Keratinocyte (primary cell): ENCODE results near the gene DENND4B. TPM values are rescaled to one million over a fixed set of nuclear protein-coding genes. Genes with fewer than 3 reads are reported as not detected.
A peak's percentile ranks its signal among the peaks of the same experiment; 100 is the strongest.

Experiments
- DNase-seq: peaks from one replicate; pipeline ENCODE4 v3.0.0-alpha.2; 2011; ENCODE audit warnings: low read depth, missing footprints, low spot score
- FAIRE-seq: peaks from 2 replicates; lab custom pipeline; 2011; peaks lifted over from hg19 to GRCh38; lab: Jason Lieb, UNC
- H2AFZ ChIP-seq: 2 replicates; pipeline ENCODE4 v1.6.0; 2012; ENCODE audit warnings: low read length, control low read depth, inconsistent platforms; ENCODE audit not compliant: control insufficient read depth
- H3K27ac ChIP-seq: 2 replicates; pipeline ENCODE4 v1.5.1; 2011; ENCODE audit warnings: low read length; ENCODE audit not compliant: control insufficient read depth, insufficient read depth
- H3K27me3 ChIP-seq: 3 replicates; pipeline ENCODE4 v1.6.0; 2011; ENCODE audit warnings: low read length; ENCODE audit not compliant: control insufficient read depth, insufficient read depth; ENCODE audit errors: extremely low read depth
- H3K36me3 ChIP-seq, 2 experiments: 2 replicates in 1 of 2; 3 replicates in 1 of 2; pipeline ENCODE4 v1.5.1; 2011; ENCODE audit warnings: low read length in 2 of 2, mild to moderate bottlenecking in 1 of 2; ENCODE audit not compliant: control insufficient read depth in 2 of 2, insufficient read depth in 2 of 2; ENCODE audit errors: extremely low read depth in 1 of 2
- H3K4me1 ChIP-seq: 3 replicates; pipeline ENCODE4 v1.5.1; 2011; ENCODE audit warnings: low read length; ENCODE audit not compliant: control insufficient read depth, insufficient read depth; ENCODE audit errors: extremely low read depth
- H3K4me2 ChIP-seq: 3 replicates; pipeline ENCODE4 v1.6.0; 2011; ENCODE audit warnings: low read depth, low read length; ENCODE audit not compliant: control insufficient read depth, insufficient read depth; ENCODE audit errors: extremely low read depth
- H3K4me3 ChIP-seq, 3 experiments: fragments of 200-600 bp in 1 of 3; sonication (generic) in 1 of 3; 2 replicates in 2 of 3; 3 replicates in 1 of 3; pipeline ENCODE4 v1.5.1; 2011 to 2016; ENCODE audit warnings: low read length in 3 of 3, mild to moderate bottlenecking in 3 of 3, control low read depth in 2 of 3, inconsistent platforms in 1 of 3, low read depth in 1 of 3, mixed read lengths in 1 of 3, mixed run types in 1 of 3, moderate library complexity in 1 of 3; ENCODE audit not compliant: control insufficient read depth in 2 of 3, insufficient read depth in 2 of 3; ENCODE audit errors: extremely low read depth in 1 of 3
- H3K79me2 ChIP-seq: 2 replicates; pipeline ENCODE4 v1.6.0; 2012; ENCODE audit warnings: low read length; ENCODE audit not compliant: control insufficient read depth, insufficient read depth
- H3K9ac ChIP-seq: 3 replicates; pipeline ENCODE4 v1.6.0; 2011; ENCODE audit warnings: low read length; ENCODE audit not compliant: control insufficient read depth, insufficient read depth; ENCODE audit errors: extremely low read depth
- H3K9me1 ChIP-seq: 3 replicates; pipeline ENCODE4 v1.6.0; 2011; ENCODE audit warnings: low read length; ENCODE audit not compliant: control insufficient read depth, insufficient read depth; ENCODE audit errors: extremely low read depth
- H3K9me3 ChIP-seq: 2 replicates; pipeline ENCODE4 v1.5.1; 2012; ENCODE audit warnings: low read depth, low read length; ENCODE audit not compliant: control insufficient read depth
- H4K20me1 ChIP-seq: 3 replicates; pipeline ENCODE4 v1.6.0; 2011; ENCODE audit warnings: low read length; ENCODE audit not compliant: control insufficient read depth, insufficient read depth; ENCODE audit errors: extremely low read depth
- EZH2 ChIP-seq: IDR thresholded peaks from one replicate; pipeline ENCODE4 v1.6.1; 2012; ENCODE audit warnings: inconsistent platforms, mild to moderate bottlenecking, low read length, moderate library complexity
- dilution Hi-C: fragments of 300-500 bp; cut with MboI; formaldehyde crosslinking; loops from one replicate; pipeline ENCODE4 v1.7.0; 2020; ENCODE audit warnings: low sequenced_read_pairs; ENCODE audit not compliant: extremely low pct_ligation_motif_present
- polyA plus RNA-seq, 5 experiments: library from polyadenylated mRNA; depleted of rRNA in 3 of 5; stranded (reverse) in 3 of 5; stranded (forward) in 1 of 5; unstranded in 1 of 5; fragments of >200 nt; gene quantifications; 1 replicate in 1 of 5; 2 replicates in 3 of 5; 3 replicates in 1 of 5; pipeline versions ENCODE4 v1.2.1 to v1.2.3, GENCODE V29; 2011 to 2012; ENCODE audit warnings: missing spikeins in 2 of 5, low read depth in 1 of 5, low replicate concordance in 1 of 5
- TF ChIP-seq, protein P1 (sequence below), 3 experiments: IDR thresholded peaks in 1 of 3; conservative IDR thresholded peaks in 1 of 3; optimal IDR thresholded peaks in 1 of 3; 2 replicates in 2 of 3; 3 replicates in 1 of 3; pipeline versions ENCODE3 to v1.5.1; 2011; ENCODE audit warnings: low read length in 3 of 3, mild to moderate bottlenecking in 3 of 3, moderate library complexity in 2 of 3, control low read depth in 1 of 3, inconsistent platforms in 1 of 3; ENCODE audit not compliant: insufficient read depth in 2 of 3; ENCODE audit errors: extremely low read depth in 1 of 3

DENND4B gene
- polyA plus RNA-seq, 1 donor (not counting 4 experiments of a cell fraction or from before 2014, with no cell fraction given), result 7.9 TPM

GRCh38 chr1:153922076-153922971, 24.2 kb downstream of the DENND4B start:
- TF ChIP-seq, protein P1, sequence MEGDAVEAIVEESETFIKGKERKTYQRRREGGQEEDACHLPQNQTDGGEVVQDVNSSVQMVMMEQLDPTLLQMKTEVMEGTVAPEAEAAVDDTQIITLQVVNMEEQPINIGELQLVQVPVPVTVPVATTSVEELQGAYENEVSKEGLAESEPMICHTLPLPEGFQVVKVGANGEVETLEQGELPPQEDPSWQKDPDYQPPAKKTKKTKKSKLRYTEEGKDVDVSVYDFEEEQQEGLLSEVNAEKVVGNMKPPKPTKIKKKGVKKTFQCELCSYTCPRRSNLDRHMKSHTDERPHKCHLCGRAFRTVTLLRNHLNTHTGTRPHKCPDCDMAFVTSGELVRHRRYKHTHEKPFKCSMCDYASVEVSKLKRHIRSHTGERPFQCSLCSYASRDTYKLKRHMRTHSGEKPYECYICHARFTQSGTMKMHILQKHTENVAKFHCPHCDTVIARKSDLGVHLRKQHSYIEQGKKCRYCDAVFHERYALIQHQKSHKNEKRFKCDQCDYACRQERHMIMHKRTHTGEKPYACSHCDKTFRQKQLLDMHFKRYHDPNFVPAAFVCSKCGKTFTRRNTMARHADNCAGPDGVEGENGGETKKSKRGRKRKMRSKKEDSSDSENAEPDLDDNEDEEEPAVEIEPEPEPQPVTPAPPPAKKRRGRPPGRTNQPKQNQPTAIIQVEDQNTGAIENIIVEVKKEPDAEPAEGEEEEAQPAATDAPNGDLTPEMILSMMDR (optimal IDR thresholded peaks at IDR 0.05 in 1 of 3, IDR thresholded peaks at IDR 0.05 in 1 of 3, conservative IDR thresholded peaks at IDR 0.05 in 1 of 3; ENCODE audit: extremely low read depth in 1 of 3, insufficient read depth in 2 of 3, low read length in 3 of 3), result peak in 2 of 3 experiments; percentile 19 to 41
- no peak for TF ChIP-seq EZH2
- H3K79me2 ChIP-seq, result peaks cover 48% of the 10 kb centered on the region
- peak overlapping the region; percentile 76 for H3K27ac ChIP-seq
- H3K36me3 ChIP-seq, result peaks cover 2 to 3% of the 10 kb centered on the region in 2 experiments
- H3K9me3 ChIP-seq, result no peaks in the 10 kb centered on the region
- FAIRE-seq (no peak), DNase-seq (no peak)
- H3K27me3 ChIP-seq, result no peaks in the 10 kb centered on the region
- H3K9ac ChIP-seq, result peak overlapping the region; percentile 85
- H3K4me2 ChIP-seq, result peak overlapping the region; percentile 93
- H3K4me3 ChIP-seq, result peak overlapping the region; percentile 56 to 84 (median 78)
- peaks cover 22% of the 10 kb centered on the region for H3K4me1 ChIP-seq
- H3K9me1 ChIP-seq, result no peaks in the 10 kb centered on the region
- peaks cover 10% of the 10 kb centered on the region for H4K20me1 ChIP-seq
- dilution Hi-C loops, result no loop called here
- H2AFZ ChIP-seq, result peak overlapping the region; percentile 27

- no peak for FAIRE-seq
These were observed 24.8 kb downstream of the DENND4B start for GRCh38 chr1:153921803-153922075.

More at GRCh38 chr1:153921803-153922075, 24.8 kb downstream of the DENND4B start:
- Histone ChIP-seq H3K9ac (peak overlapping the region; percentile 85), H2AFZ (peak overlapping the region; percentile 27), H4K20me1 (peaks cover 10% of the 10 kb centered on the region), H3K79me2 (peaks cover 53% of the 10 kb centered on the region), H3K9me1 (no peaks in the 10 kb centered on the region), H3K36me3 (peaks cover 2 to 3% of the 10 kb centered on the region in 2 experiments), H3K4me1 (peaks cover 22% of the 10 kb centered on the region), H3K4me3 (peak overlapping the region; percentile 56 to 84 (median 78)), H3K9me3 (no peaks in the 10 kb centered on the region), H3K27me3 (no peaks in the 10 kb centered on the region), H3K27ac (peak overlapping the region; percentile 76), H3K4me2 (peak overlapping the region; percentile 93)
- no peak for DNase-seq
- TF ChIP-seq EZH2, result no peak
- dilution Hi-C loops, result no loop called here
